CD8-positive, alpha-beta memory T cell (primary cell): ENCODE results near the gene FGL2. TPM values are rescaled to one million over a fixed set of nuclear protein-coding genes. Genes with fewer than 3 reads are reported as not detected.
A peak's percentile ranks its signal among the peaks of the same experiment; 100 is the strongest.

ENCODE experiments used
- CTCF ChIA-PET: fragments of 350-600 bp; sonication (Branson Sonifier 250); formaldehyde crosslinking; loops from one replicate; lab custom pipeline; 2021; ENCODE audit warnings: antibody characterized with exemption; lab: Charles Lee
- POLR2A ChIA-PET: fragments of 350-600 bp; sonication (Branson Sonifier 250); formaldehyde crosslinking; loops from one replicate; lab custom pipeline; 2021; ENCODE audit warnings: antibody characterized with exemption; lab: Charles Lee
- DNase-seq, 5 donors: peaks; one replicate each; pipeline versions ENCODE4 v3.0.0 to v3.0.0-alpha.2; 2020 to 2022; ENCODE audit warnings: mixed read lengths in 1 of 5
- H3K27ac ChIP-seq: one replicate; pipeline ENCODE4 v1.7.0; 2013; ENCODE audit warnings: low read depth, mild to moderate bottlenecking, low read length, moderate library complexity
- H3K27me3 ChIP-seq: 2 replicates; pipeline ENCODE4 v1.7.0; 2013; ENCODE audit warnings: low read length, mild to moderate bottlenecking; ENCODE audit not compliant: insufficient read depth, poor library complexity, severe bottlenecking
- H3K36me3 ChIP-seq: 2 replicates; pipeline ENCODE4 v1.7.0; 2013; ENCODE audit warnings: mild to moderate bottlenecking, low read length, moderate library complexity; ENCODE audit not compliant: insufficient read depth
- H3K4me1 ChIP-seq: 2 replicates; pipeline ENCODE4 v1.7.0; 2013; ENCODE audit warnings: mild to moderate bottlenecking, low read length, moderate library complexity; ENCODE audit not compliant: insufficient read depth
- H3K4me3 ChIP-seq: 2 replicates; pipeline ENCODE4 v1.7.0; 2013; ENCODE audit warnings: mild to moderate bottlenecking, low read length
- H3K9me3 ChIP-seq: 2 replicates; pipeline ENCODE4 v1.7.0; 2013; ENCODE audit warnings: mild to moderate bottlenecking, low read length
- H3K27ac Mint-ChIP-seq, 8 donors: one replicate each; pipeline ENCODE4 v1.8.0; 2020 to 2021; ENCODE audit warnings: mixed read lengths in 8 of 8, mild to moderate bottlenecking in 6 of 8, inconsistent platforms in 3 of 8, moderate library complexity in 3 of 8
- H3K27me3 Mint-ChIP-seq, 2 donors: one replicate each; pipeline ENCODE4 v1.8.0; 2020 to 2021; ENCODE audit warnings: mixed read lengths in 2 of 2, mild to moderate bottlenecking in 1 of 2, moderate library complexity in 1 of 2
- H3K36me3 Mint-ChIP-seq, 3 donors: one replicate each; pipeline ENCODE4 v1.8.0; 2020 to 2021; ENCODE audit warnings: mixed read lengths in 3 of 3, inconsistent platforms in 1 of 3, mild to moderate bottlenecking in 1 of 3
- H3K4me1 Mint-ChIP-seq, 3 donors: one replicate each; pipeline ENCODE4 v1.8.0; 2020 to 2021; ENCODE audit warnings: mixed read lengths in 3 of 3, inconsistent platforms in 1 of 3, mild to moderate bottlenecking in 1 of 3
- H3K4me3 Mint-ChIP-seq, 7 donors: one replicate each; pipeline ENCODE4 v1.8.0; 2020 to 2021; ENCODE audit warnings: mixed read lengths in 7 of 7, mild to moderate bottlenecking in 6 of 7, moderate library complexity in 4 of 7, inconsistent platforms in 2 of 7
- H3K9me3 Mint-ChIP-seq, 5 donors: one replicate each; pipeline ENCODE4 v1.8.0; 2020 to 2022; ENCODE audit warnings: mixed read lengths in 5 of 5, mild to moderate bottlenecking in 3 of 5, moderate library complexity in 2 of 5, inconsistent platforms in 1 of 5
- polyA plus RNA-seq: library from polyadenylated mRNA; unstranded; fragments of 300-500 nt; fragmentation: Illumina TruSeq; gene quantifications from one replicate; pipeline ENCODE4 v1.2.3, GENCODE V29; 2021
- total RNA-seq, 2 experiments: library from RNA; stranded (reverse); gene quantifications; one replicate each; pipeline ENCODE4 v1.2.3, GENCODE V29; 2021

Gene FGL2
- total and polyA plus RNA-seq, 3 experiments from 2014 or later = 2.2 to 4.1 (median 3.1) TPM

DNA sequence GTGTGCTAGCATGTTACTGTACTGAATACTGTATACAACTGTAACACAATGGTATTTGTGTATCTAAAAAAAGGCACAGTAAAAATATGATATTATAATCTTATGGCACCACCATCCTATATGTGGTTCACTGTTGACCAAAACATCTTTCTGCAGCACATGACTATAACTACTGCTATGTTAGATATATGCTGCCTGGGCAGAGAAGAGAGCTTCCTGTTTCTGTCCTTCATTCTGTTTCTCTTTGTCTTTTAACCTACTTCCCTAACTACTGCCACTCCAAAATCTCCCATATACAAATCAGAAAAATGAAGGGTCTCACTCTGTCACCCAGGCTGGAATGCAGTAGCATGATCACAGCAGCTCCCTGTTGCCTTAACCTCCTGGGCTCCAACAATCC, 8.8 kb upstream of the FGL2 start:
- Histone ChIP-seq H3K9me3 (peaks cover 8% of the 10 kb centered on the region), H3K4me3 (no peak overlapping the region), H3K27ac (no peak overlapping the region), H3K4me1 (no peaks in the 10 kb centered on the region), H3K27me3 (no peaks in the 10 kb centered on the region), H3K36me3 (no peaks in the 10 kb centered on the region)
- Mint-ChIP-seq H3K4me3 (no peak overlapping the region), H3K4me1 (no peaks in the 10 kb centered on the region), H3K9me3 (peaks cover 20 to 27% (median 22%) of the 10 kb centered on the region in 5 donors), H3K36me3 (peaks cover 10 to 28% (median 14%) of the 10 kb centered on the region in 3 donors), H3K27me3 (no peaks in the 10 kb centered on the region), H3K27ac (peak overlapping the region in 1 of 8 donors; percentile 68)
- ChIA-PET CTCF (no interaction called here), POLR2A (no interaction called here)
- DNase-seq = no peak

DNA sequence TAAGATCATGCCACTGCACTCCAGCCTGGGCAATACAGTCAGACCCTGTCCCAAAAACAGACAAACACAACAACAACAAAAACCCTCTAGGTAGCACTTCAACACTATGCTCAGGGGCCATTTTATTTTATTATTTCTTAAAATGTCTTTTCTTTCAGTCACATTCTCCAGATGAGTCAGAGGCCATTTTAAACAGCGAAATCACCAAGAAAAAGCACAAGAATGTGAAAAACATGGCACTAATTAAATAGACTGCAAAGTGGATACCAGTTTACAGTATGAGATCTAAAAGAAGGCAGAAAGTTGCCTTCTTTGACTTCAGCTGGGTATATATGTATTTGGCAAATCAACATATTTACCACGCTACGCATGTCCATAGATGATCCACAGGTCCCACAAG, 6.1 kb upstream of the FGL2 start:
- CTCF ChIA-PET = interaction anchor here (0.8 kb wide), 1 partner anchor 9 kb away, joined by 3 read pairs; no protein-coding TSS in a partner anchor
- no peaks in the 10 kb centered on the region for H3K36me3 ChIP-seq
- Mint-ChIP-seq H3K4me1 (peaks cover 2 to 11% (median 4%) of the 10 kb centered on the region in 3 donors), H3K27ac (no peak overlapping the region), H3K9me3 (peaks cover 17 to 24% (median 18%) of the 10 kb centered on the region in 5 donors), H3K36me3 (peaks cover 10 to 24% (median 14%) of the 10 kb centered on the region in 3 donors), H3K27me3 (no peaks in the 10 kb centered on the region), H3K4me3 (no peak overlapping the region)
- H3K4me3 ChIP-seq = no peak overlapping the region
- H3K27me3 ChIP-seq = no peaks in the 10 kb centered on the region
- DNase-seq = no peak
- POLR2A ChIA-PET = no interaction called here
- H3K27ac ChIP-seq = no peak overlapping the region
- H3K4me1 ChIP-seq = peaks cover under 1% of the 10 kb centered on the region
- peaks cover 8% of the 10 kb centered on the region for H3K9me3 ChIP-seq

DNA sequence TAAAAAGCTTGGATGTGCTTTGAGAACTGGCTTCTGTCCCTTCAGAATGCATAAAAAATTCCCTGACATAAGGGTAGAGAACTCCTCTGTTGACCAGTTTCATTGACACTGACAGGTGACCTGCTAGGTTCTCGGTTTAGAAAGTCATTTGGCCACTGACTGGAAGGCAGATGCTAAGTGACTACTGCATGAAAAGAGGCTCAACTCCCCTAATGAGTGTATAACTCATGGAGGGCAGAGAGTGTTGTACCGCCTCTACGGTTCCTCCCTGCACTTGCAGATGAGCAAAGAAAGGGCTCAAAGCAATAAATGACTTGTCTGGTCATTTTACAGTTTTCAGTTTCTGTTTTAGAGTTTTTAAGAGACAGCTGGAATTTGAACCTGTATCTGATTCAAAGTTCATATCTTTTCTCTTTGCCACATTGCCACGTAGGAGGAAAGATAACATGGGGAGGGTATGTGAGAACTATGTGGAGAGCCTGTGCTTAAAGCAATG, 2.9 kb upstream of the FGL2 start:
- Histone ChIP-seq H3K27ac (no peak overlapping the region), H3K4me1 (peaks cover 21% of the 10 kb centered on the region), H3K27me3 (no peaks in the 10 kb centered on the region), H3K36me3 (no peaks in the 10 kb centered on the region), H3K9me3 (no peaks in the 10 kb centered on the region), H3K4me3 (no peak overlapping the region)
- Mint-ChIP-seq H3K9me3 (no peaks in the 10 kb centered on the region), H3K27ac (no peak overlapping the region), H3K4me3 (peak overlapping the region in 1 of 7 donors; percentile 8), H3K36me3 (peaks cover 0 to 7% (median 0%) of the 10 kb centered on the region in 3 donors), H3K4me1 (peaks cover 30 to 41% (median 33%) of the 10 kb centered on the region in 3 donors), H3K27me3 (no peaks in the 10 kb centered on the region)
- ChIA-PET CTCF (interaction anchor here (2.5 kb wide), 1 partner anchor 44 kb away, joined by 6 read pairs; no protein-coding TSS in a partner anchor), POLR2A (interaction anchor here (0.6 kb wide), 1 partner anchor 9 kb away, joined by 7 read pairs; no protein-coding TSS in a partner anchor)
- DNase-seq = no peak

DNA sequence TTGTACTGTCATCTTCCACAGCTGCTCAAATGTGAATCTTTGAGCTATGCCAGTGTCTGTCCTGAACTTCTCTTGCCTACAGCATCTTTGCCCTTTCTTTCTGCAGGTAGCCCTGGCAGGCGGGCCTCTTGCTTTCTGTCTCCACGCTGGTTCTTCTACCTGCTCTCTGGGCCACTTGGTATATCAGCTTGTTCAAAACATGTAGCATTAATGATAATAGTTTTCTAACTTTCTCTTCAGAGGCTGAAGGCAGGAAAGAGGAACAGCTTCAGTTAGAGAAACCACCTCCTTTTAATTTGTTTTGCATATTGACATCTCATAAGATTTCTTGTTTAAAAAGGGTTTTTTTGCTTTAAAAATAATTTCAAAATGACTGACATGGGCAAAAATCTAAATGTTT, 923 bp upstream of the FGL2 start:
- H3K9me3 Mint-ChIP-seq = no peaks in the 10 kb centered on the region
- POLR2A ChIA-PET = no interaction called here

DNA sequence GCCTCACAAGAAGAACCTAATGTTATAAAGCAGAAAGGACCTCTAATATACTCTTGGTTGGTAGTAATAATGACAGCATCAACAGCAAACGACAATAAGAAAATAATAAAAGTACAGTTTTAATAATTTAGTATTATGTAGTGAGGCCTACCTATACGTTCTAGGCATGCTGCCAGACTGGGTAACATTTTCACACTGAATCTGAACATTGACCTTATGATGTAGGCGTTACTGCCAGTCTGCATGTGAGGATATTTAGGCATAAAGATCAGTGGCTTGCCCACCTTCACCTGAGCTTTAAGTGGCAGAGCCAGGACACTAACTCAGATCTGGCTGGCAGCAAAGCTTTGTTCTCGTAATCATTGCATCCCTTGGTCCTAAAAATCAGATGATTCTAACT, 2.5 kb downstream of the FGL2 start:
- Histone ChIP-seq H3K4me1 (peaks cover 32% of the 10 kb centered on the region), H3K9me3 (no peaks in the 10 kb centered on the region), H3K27ac (no peak overlapping the region), H3K4me3 (no peak overlapping the region), H3K27me3 (no peaks in the 10 kb centered on the region), H3K36me3 (no peaks in the 10 kb centered on the region)
- Mint-ChIP-seq H3K9me3 (no peaks in the 10 kb centered on the region), H3K4me3 (peak overlapping the region in 2 of 7 donors; percentile 32 to 91), H3K27ac (peak overlapping the region in 2 of 8 donors; percentile 25 to 75), H3K36me3 (peaks cover 0 to 12% (median 4%) of the 10 kb centered on the region in 3 donors), H3K4me1 (peaks cover 47 to 77% (median 56%) of the 10 kb centered on the region in 3 donors), H3K27me3 (no peaks in the 10 kb centered on the region)
- ChIA-PET CTCF (interaction anchor here (1.4 to 1.5 kb wide), 2 partner anchors 8 to 50 kb away, joined by 3 read pairs; no protein-coding TSS in a partner anchor), POLR2A (no interaction called here)
- no peak for DNase-seq

More for the DNA sequence above, 923 bp upstream of the FGL2 start:
- Histone ChIP-seq H3K4me3 (no peak overlapping the region), H3K4me1 (peaks cover 21% of the 10 kb centered on the region), H3K9me3 (no peaks in the 10 kb centered on the region), H3K27ac (no peak overlapping the region), H3K27me3 (no peaks in the 10 kb centered on the region), H3K36me3 (no peaks in the 10 kb centered on the region)
- CTCF ChIA-PET = interaction anchor here (1.0 to 2.5 kb wide), 4 partner anchors 8 to 78 kb away, joined by 3 to 6 read pairs (median 3); partner anchors contain the start of gene CCDC146
- H3K4me1 Mint-ChIP-seq = peaks cover 35 to 60% (median 40%) of the 10 kb centered on the region in 3 donors
- H3K27me3 Mint-ChIP-seq = no peaks in the 10 kb centered on the region
- peak overlapping the region in 4 of 8 donors; percentile 4 to 96 (median 54) for H3K27ac Mint-ChIP-seq
- H3K36me3 Mint-ChIP-seq = peaks cover 0 to 12% (median 4%) of the 10 kb centered on the region in 3 donors
- H3K4me3 Mint-ChIP-seq = peak overlapping the region; percentile 16 to 91 (median 58)
- DNase-seq = no peak

DNA sequence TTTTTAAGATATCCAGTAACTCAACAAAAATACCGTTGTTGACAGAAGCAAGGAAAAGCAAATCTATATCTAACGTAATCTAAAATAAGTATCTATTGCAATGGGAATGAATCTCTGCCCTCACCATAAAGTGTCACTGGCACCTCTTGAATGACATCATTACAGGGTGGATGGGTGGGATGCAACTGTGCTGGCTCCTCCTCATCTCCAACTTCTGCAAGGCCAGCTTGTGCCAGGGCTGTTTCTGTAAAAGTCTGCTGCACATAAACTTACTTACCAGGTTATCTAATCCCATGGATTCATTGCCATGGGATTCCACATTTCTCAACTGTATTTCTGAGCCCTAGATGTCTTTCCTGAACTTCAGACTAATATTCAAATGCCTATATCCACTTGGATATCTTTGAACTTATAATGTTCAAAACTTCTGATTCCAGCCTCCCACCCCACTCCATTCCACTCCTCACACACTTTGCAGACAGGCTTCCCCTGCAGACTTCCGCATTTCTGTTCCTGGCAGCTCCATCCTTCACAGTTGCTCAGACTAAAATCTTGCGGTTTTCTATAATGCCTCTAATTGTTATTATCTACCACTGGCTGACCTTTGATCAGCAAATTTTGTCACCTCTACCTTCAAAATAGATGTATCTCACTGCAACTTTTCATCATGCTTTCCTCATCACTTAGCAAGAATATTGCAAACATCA, 10.7 kb downstream of the FGL2 start:
- Histone ChIP-seq H3K4me1 (peaks cover 10% of the 10 kb centered on the region), H3K27me3 (no peaks in the 10 kb centered on the region), H3K9me3 (no peaks in the 10 kb centered on the region), H3K4me3 (no peak overlapping the region), H3K27ac (no peak overlapping the region), H3K36me3 (no peaks in the 10 kb centered on the region)
- DNase-seq = no peak
- ChIA-PET CTCF (no interaction called here), POLR2A (no interaction called here)
- Mint-ChIP-seq H3K36me3 (peaks cover 0 to 2% (median 0%) of the 10 kb centered on the region in 3 donors), H3K27ac (peak overlapping the region in 1 of 8 donors; percentile 8), H3K9me3 (peaks cover 0 to 2% (median 0%) of the 10 kb centered on the region in 5 donors), H3K4me3 (no peak overlapping the region), H3K27me3 (no peaks in the 10 kb centered on the region), H3K4me1 (peaks cover 10 to 18% (median 16%) of the 10 kb centered on the region in 3 donors)

DNA sequence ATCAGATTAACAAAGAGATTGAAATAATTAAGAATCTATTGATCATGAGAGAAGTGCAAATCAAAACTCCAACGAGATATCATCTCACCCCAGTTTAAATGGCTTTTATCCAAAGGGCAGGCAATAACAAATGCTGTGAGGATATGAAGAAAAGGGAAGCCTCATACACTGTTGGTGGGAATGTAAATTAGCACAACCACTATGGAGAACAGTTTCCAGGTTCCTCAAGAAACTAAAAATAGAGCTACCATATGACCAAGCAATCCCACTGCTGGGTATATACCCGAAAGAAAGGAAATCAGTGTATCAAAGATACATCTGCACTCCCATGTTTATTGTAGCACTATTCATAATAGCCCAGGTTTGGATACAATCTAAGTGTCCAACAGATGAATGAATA, 13.8 kb downstream of the FGL2 start:
- H3K27me3 ChIP-seq = no peaks in the 10 kb centered on the region
- no peak overlapping the region for H3K27ac ChIP-seq
- Mint-ChIP-seq H3K36me3 (peaks cover 0 to 10% (median 5%) of the 10 kb centered on the region in 3 donors), H3K4me3 (no peak overlapping the region), H3K9me3 (peaks cover 0 to 2% (median 0%) of the 10 kb centered on the region in 5 donors), H3K27ac (no peak overlapping the region), H3K27me3 (no peaks in the 10 kb centered on the region), H3K4me1 (no peaks in the 10 kb centered on the region)
- no peaks in the 10 kb centered on the region for H3K9me3 ChIP-seq
- no peak overlapping the region for H3K4me3 ChIP-seq
- DNase-seq = no peak
- ChIA-PET CTCF (no interaction called here), POLR2A (no interaction called here)
- no peaks in the 10 kb centered on the region for H3K36me3 ChIP-seq
- H3K4me1 ChIP-seq = no peaks in the 10 kb centered on the region

DNA sequence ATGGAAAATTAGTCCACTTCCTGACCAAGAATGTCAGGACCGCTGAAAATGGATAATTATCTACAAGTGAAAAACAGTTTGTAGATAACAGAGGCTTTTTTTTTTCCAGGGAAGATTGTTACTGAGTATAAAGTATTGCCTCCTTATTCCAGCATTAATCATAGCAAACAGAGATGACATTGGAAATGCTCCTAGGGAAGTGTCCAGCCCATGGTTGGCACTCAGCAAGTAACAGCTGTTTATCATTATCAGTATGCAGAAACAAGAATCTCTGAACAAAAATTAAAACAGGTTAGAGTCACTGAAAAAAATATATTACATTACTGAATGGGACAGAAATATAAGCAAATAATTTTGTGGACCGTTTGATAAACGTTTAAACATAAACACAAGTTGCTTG, 14.6 kb downstream of the FGL2 start:
- no peaks in the 10 kb centered on the region for H3K27me3 Mint-ChIP-seq
- peaks cover 0 to 11% (median 5%) of the 10 kb centered on the region in 3 donors for H3K36me3 Mint-ChIP-seq
- peaks cover 0 to 2% (median 0%) of the 10 kb centered on the region in 5 donors for H3K9me3 Mint-ChIP-seq
- ChIA-PET CTCF (no interaction called here), POLR2A (no interaction called here)
- no peak for DNase-seq
- Histone ChIP-seq H3K27ac (no peak overlapping the region), H3K4me3 (no peak overlapping the region), H3K27me3 (no peaks in the 10 kb centered on the region), H3K9me3 (no peaks in the 10 kb centered on the region), H3K4me1 (no peaks in the 10 kb centered on the region), H3K36me3 (no peaks in the 10 kb centered on the region)
- no peaks in the 10 kb centered on the region for H3K4me1 Mint-ChIP-seq
- no peak overlapping the region for H3K27ac Mint-ChIP-seq
- no peak overlapping the region for H3K4me3 Mint-ChIP-seq
